Tibial nerve (tissue), 4 donors: Measurements from ENCODE around the gene RIPPLY3.

Experiments
- CTCF ChIP-seq, 5 experiments: fragments of 200-600 bp in 3 of 5; fragments of 450-650 bp in 2 of 5; sonication (generic) in 3 of 5; IDR thresholded peaks; one replicate each; pipeline ENCODE4 v1.5.1; 2016 to 2019; ENCODE audit warnings: antibody characterized with exemption in 5 of 5, mild to moderate bottlenecking in 3 of 5, moderate library complexity in 2 of 5
- EP300 ChIP-seq, 2 donors: sonication (generic); formaldehyde crosslinking; IDR thresholded peaks; one replicate each; pipeline ENCODE4 v1.6.1; 2017; ENCODE audit warnings: antibody characterized with exemption in 2 of 2, mild to moderate bottlenecking in 1 of 2
- POLR2A ChIP-seq, 2 donors: fragments of 450-650 bp; IDR thresholded peaks; one replicate each; pipeline ENCODE4 v1.6.1; 2017; ENCODE audit warnings: antibody characterized with exemption in 2 of 2, mild to moderate bottlenecking in 2 of 2, moderate library complexity in 2 of 2

GRCh38 chr21:37039411-37040075, 33.0 kb downstream of the RIPPLY3 start:
- TF ChIP-seq CTCF (IDR thresholded peaks at IDR 0.05) (no peak), EP300 (IDR thresholded peaks at IDR 0.05) (no peak), POLR2A (IDR thresholded peaks at IDR 0.05) (no peak)
